IMR-90 (cell line): ENCODE data around the gene ASB5.

Experiments
- BHLHE40 ChIP-seq: fragments of 150-350 bp; IDR thresholded peaks from 2 replicates; pipeline ENCODE4 v1.6.1; 2016; ENCODE audit warnings: mild to moderate bottlenecking, low read depth, low read length
- CEBPB ChIP-seq: IDR thresholded peaks from 2 replicates; pipeline ENCODE4 v1.6.1; 2012; ENCODE audit warnings: low read depth, low read length, improper control_type of control experiment
- CHD1 ChIP-seq: IDR thresholded peaks from 2 replicates; pipeline ENCODE4 v1.6.1; 2012; ENCODE audit warnings: low read depth, low read length, improper control_type of control experiment
- CTCF ChIP-seq: conservative IDR thresholded peaks from 2 replicates; pipeline ENCODE4 v1.5.1; 2012; ENCODE audit warnings: mild to moderate bottlenecking, low read depth, low read length, improper control_type of control experiment
- FOS ChIP-seq: fragments of 150-350 bp; IDR thresholded peaks from 2 replicates; pipeline ENCODE4 v1.6.1; 2016; ENCODE audit warnings: low read depth, low read length
- MAFK ChIP-seq: IDR thresholded peaks from 2 replicates; pipeline ENCODE4 v1.6.1; 2012; ENCODE audit warnings: low read depth, low read length, improper control_type of control experiment
- MXI1 ChIP-seq: IDR thresholded peaks from 2 replicates; pipeline ENCODE4 v1.6.1; 2012; ENCODE audit warnings: low read depth, mild to moderate bottlenecking, low read length, moderate library complexity, borderline replicate concordance
- NFE2L2 ChIP-seq: fragments of 150-350 bp; IDR thresholded peaks from 2 replicates; pipeline ENCODE4 v1.6.1; 2016; ENCODE audit warnings: low read depth, mild to moderate bottlenecking, low read length
- POLR2A ChIP-seq: IDR thresholded peaks from 2 replicates; pipeline ENCODE4 v1.6.1; 2012; ENCODE audit warnings: mild to moderate bottlenecking, low read depth, low read length
- RAD21 ChIP-seq: IDR thresholded peaks from 2 replicates; pipeline ENCODE4 v1.6.1; 2012; ENCODE audit warnings: low read length, improper control_type of control experiment
- RCOR1 ChIP-seq: IDR thresholded peaks from 2 replicates; pipeline ENCODE4 v1.6.1; 2012; ENCODE audit warnings: mild to moderate bottlenecking, low read length, improper control_type of control experiment; ENCODE audit not compliant: insufficient replicate concordance
- RFX5 ChIP-seq: IDR thresholded peaks from 2 replicates; pipeline ENCODE4 v1.8.0; 2012; ENCODE audit warnings: low read depth, mild to moderate bottlenecking, low read length, moderate library complexity
- SMC3 ChIP-seq: fragments of 150-350 bp; IDR thresholded peaks from 2 replicates; pipeline ENCODE4 v1.6.1; 2016; ENCODE audit warnings: low read depth, mild to moderate bottlenecking, antibody characterized with exemption, low read length, moderate library complexity
- USF2 ChIP-seq: fragments of 150-350 bp; IDR thresholded peaks from 2 replicates; pipeline ENCODE4 v1.6.1; 2017; ENCODE audit warnings: mild to moderate bottlenecking, antibody characterized with exemption, low read length, low read depth

- TF ChIP-seq CTCF: no peak
- TF ChIP-seq SMC3: no peak
- TF ChIP-seq POLR2A: no peak
- TF ChIP-seq MXI1: no peak
- no peak for TF ChIP-seq CHD1
- TF ChIP-seq RFX5: no peak
- no peak for TF ChIP-seq RAD21
- TF ChIP-seq USF2: no peak
- TF ChIP-seq NFE2L2: no peak
- TF ChIP-seq MAFK: no peak
- TF ChIP-seq FOS: no peak
- TF ChIP-seq RCOR1: no peak
- TF ChIP-seq CEBPB: no peak
- TF ChIP-seq BHLHE40: no peak
These were observed 19.0 kb upstream of the ASB5 start for GRCh38 chr4:176288020-176288419.
